Measurements from ENCODE around the gene RAPGEF2. TPM values are rescaled to one million over a fixed set of nuclear protein-coding genes. Genes with fewer than 3 reads are reported as not detected.

Gene RAPGEF2
- total and polyA plus RNA-seq, 7 donors = 4.6 to 35.2 (median 20.4) TPM

DNA sequence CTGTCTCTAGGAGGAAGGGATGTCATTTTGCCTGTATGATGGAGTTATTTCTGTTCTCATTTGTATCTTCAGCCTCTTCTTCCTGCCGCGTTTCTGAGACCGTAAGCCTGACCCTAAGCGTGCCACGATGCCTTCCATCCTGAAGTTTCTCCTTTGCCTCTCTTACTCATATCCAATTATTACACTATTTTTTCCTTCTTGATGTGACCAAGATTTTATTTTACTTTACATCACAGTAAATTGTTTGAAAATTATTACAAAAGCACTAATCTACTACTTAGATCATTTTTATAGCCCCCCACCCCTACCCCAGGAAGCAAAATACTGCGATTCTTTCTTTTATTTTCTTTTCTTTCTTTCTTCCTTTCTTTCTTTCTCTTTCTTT is 95.0 kb downstream of the RAPGEF2 start:
- H3K36me3 ChIP-seq (ENCODE audit: insufficient read depth in 1 of 2, low read depth in 1 of 2) = peaks cover 0 to 4% of the 10 kb centered on the region in 2 donors
- DNase-seq = no peak
- peaks cover 25% of the 10 kb centered on the region for H3K4me1 ChIP-seq
- intact Hi-C loops (cut with DNase I) = no loop called here
- TF ChIP-seq, protein P1, sequence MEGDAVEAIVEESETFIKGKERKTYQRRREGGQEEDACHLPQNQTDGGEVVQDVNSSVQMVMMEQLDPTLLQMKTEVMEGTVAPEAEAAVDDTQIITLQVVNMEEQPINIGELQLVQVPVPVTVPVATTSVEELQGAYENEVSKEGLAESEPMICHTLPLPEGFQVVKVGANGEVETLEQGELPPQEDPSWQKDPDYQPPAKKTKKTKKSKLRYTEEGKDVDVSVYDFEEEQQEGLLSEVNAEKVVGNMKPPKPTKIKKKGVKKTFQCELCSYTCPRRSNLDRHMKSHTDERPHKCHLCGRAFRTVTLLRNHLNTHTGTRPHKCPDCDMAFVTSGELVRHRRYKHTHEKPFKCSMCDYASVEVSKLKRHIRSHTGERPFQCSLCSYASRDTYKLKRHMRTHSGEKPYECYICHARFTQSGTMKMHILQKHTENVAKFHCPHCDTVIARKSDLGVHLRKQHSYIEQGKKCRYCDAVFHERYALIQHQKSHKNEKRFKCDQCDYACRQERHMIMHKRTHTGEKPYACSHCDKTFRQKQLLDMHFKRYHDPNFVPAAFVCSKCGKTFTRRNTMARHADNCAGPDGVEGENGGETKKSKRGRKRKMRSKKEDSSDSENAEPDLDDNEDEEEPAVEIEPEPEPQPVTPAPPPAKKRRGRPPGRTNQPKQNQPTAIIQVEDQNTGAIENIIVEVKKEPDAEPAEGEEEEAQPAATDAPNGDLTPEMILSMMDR (IDR thresholded peaks at IDR 0.05) = no peak
- ATAC-seq = peak in 1 of 4 donors; percentile 5
- H3K9me3 ChIP-seq = no peaks in the 10 kb centered on the region
- WGBS, 3 donors = 72 to 74% (median 73%) methylated on average over 6 of the region's 6 CpGs
- H3K27ac ChIP-seq = peak overlapping the region; percentile 7
- no peaks in the 10 kb centered on the region for H3K27me3 ChIP-seq (ENCODE audit: insufficient read depth in 3 of 3, low read length in 2 of 3)
- peak overlapping the region; percentile 19 for H3K4me3 ChIP-seq

- ATAC-seq = no peak
- Histone ChIP-seq H3K4me3 (no peak overlapping the region), H3K9me3 (no peaks in the 10 kb centered on the region), H3K4me1 (peaks cover 31% of the 10 kb centered on the region), H3K27me3 (ENCODE audit: insufficient read depth in 3 of 3, low read length in 2 of 3) (no peaks in the 10 kb centered on the region), H3K36me3 (ENCODE audit: insufficient read depth in 1 of 2, low read depth in 1 of 2) (no peaks in the 10 kb centered on the region), H3K27ac (no peak overlapping the region)
- no peak for DNase-seq
- TF ChIP-seq, protein P1 (IDR thresholded peaks at IDR 0.05) = no peak
- intact Hi-C loops (cut with DNase I) = loop anchor here in 1 of 2 donors (10.0 kb wide), 1 partner anchor 345 kb away; no protein-coding TSS in a partner anchor
- 96 to 99% (median 97%) methylated on average over 1 of the region's 1 CpG for WGBS, 3 donors
Observed at GRCh38 chr4:159199826-159200225, 96.9 kb downstream of the RAPGEF2 start.

DNA sequence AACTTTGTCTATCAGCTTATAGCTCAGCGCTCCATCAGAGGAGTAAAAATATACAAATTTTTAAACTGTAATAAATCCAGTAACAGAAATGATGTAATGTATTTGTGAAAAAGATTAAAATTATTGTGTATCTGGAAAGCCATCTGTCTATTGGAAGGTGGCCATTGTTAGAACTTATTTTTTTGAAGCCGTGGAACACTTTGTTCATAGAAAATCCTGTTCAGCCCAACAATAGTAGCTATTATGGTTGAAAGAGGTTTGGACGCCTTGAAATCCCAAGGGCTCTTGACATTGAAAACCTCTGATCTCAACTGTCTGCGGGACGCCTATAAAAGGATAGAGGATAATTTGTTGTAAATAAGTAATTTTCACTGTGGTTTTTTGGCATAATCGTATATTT is 98.3 kb downstream of the RAPGEF2 start:
- Histone ChIP-seq H3K4me1 (peaks cover 35% of the 10 kb centered on the region), H3K36me3 (ENCODE audit: insufficient read depth in 1 of 2, low read depth in 1 of 2) (no peaks in the 10 kb centered on the region), H3K27me3 (ENCODE audit: insufficient read depth in 3 of 3, low read length in 2 of 3) (no peaks in the 10 kb centered on the region), H3K4me3 (no peak overlapping the region), H3K9me3 (no peaks in the 10 kb centered on the region), H3K27ac (peak overlapping the region; percentile 3)
- ATAC-seq (no peak), DNase-seq (no peak)
- intact Hi-C loops (cut with DNase I) = loop anchor here in 1 of 2 donors (10.0 kb wide), 1 partner anchor 346 kb away; no protein-coding TSS in a partner anchor
- TF ChIP-seq, protein P1 (IDR thresholded peaks at IDR 0.05) = no peak
- 34 to 43% (median 41%) methylated on average over 6 of the region's 6 CpGs for WGBS, 3 donors

- DNase-seq (no peak), ATAC-seq (no peak)
- Histone ChIP-seq H3K4me3 (no peak overlapping the region), H3K4me1 (peaks cover 24% of the 10 kb centered on the region), H3K36me3 (ENCODE audit: insufficient read depth in 1 of 2, low read depth in 1 of 2) (no peaks in the 10 kb centered on the region), H3K27me3 (ENCODE audit: insufficient read depth in 3 of 3, low read length in 2 of 3) (no peaks in the 10 kb centered on the region), H3K27ac (no peak overlapping the region), H3K9me3 (no peaks in the 10 kb centered on the region)
- intact Hi-C loops (cut with DNase I) = loop anchor here in 1 of 2 donors (10.0 kb wide), 1 partner anchor 350 kb away; no protein-coding TSS in a partner anchor
- TF ChIP-seq, protein P1 (IDR thresholded peaks at IDR 0.05) = no peak
- WGBS, 3 donors = 73 to 77% (median 74%) methylated on average over 6 of the region's 6 CpGs
Observed at GRCh38 chr4:159204566-159204965, 101.7 kb downstream of the RAPGEF2 start.

GRCh38 chr4:159205466-159205865 is 102.6 kb downstream of the RAPGEF2 start:
- H3K9me3 ChIP-seq = no peaks in the 10 kb centered on the region

More at GRCh38 chr4:159205466-159205865, 102.6 kb downstream of the RAPGEF2 start:
- no peaks in the 10 kb centered on the region for H3K36me3 ChIP-seq (ENCODE audit: insufficient read depth in 1 of 2, low read depth in 1 of 2)
- 88 to 93% (median 90%) methylated on average over 3 of the region's 3 CpGs for WGBS, 3 donors
- DNase-seq (no peak), ATAC-seq (no peak)
- intact Hi-C loops (cut with DNase I) = loop anchor here in 1 of 2 donors (10.0 kb wide), 1 partner anchor 351 kb away; no protein-coding TSS in a partner anchor
- H3K4me3 ChIP-seq = no peak overlapping the region
- peaks cover 24% of the 10 kb centered on the region for H3K4me1 ChIP-seq
- no peaks in the 10 kb centered on the region for H3K27me3 ChIP-seq (ENCODE audit: insufficient read depth in 3 of 3, low read length in 2 of 3)
- TF ChIP-seq, protein P1 (IDR thresholded peaks at IDR 0.05) = no peak
- no peak overlapping the region for H3K27ac ChIP-seq
